HG03108 (cell line): ENCODE measurements around the gene FKBP1A.
"Not testable (repeated sequence)": the region's sequence is repeated elsewhere in the genome, so short reads cannot be mapped to it uniquely, and the experiment has no call there.

Experiments
- ATAC-seq: cut with Tn5 transposase; IDR thresholded peaks from one replicate; pipeline ENCODE4 v1.9.1; 2021; ENCODE audit warnings: moderate library complexity; ENCODE audit not compliant: unreplicated experiment

The FKBP1A gene

GRCh38 chr20:1369970-1370369 is 22.9 kb downstream of the FKBP1A start:
- ATAC-seq = no peak

GRCh38 chr20:1368448-1369199 is 24.2 kb downstream of the FKBP1A start:
- no peak for ATAC-seq

- ATAC-seq = no peak
These were observed 25.4 kb downstream of the FKBP1A start for GRCh38 chr20:1367479-1367878.

GRCh38 chr20:1364106-1364505 is 28.7 kb downstream of the FKBP1A start:
- ATAC-seq = no peak

- no peak for ATAC-seq
These were observed 29.3 kb downstream of the FKBP1A start for GRCh38 chr20:1363522-1363921.

- ATAC-seq = no peak
These were observed 30.4 kb downstream of the FKBP1A start for GRCh38 chr20:1362484-1362883.

- no peak for ATAC-seq
These were observed 32.6 kb downstream of the FKBP1A start for GRCh38 chr20:1360094-1360846.

- ATAC-seq = no peak
These were observed 34.8 kb downstream of the FKBP1A start for GRCh38 chr20:1357921-1358671.

GRCh38 chr20:1353956-1354355 is 38.9 kb downstream of the FKBP1A start:
- no peak for ATAC-seq

GRCh38 chr20:1346315-1346969 is 46.4 kb downstream of the FKBP1A start:
- ATAC-seq = no peak

GRCh38 chr20:1345756-1346093 is 47.1 kb downstream of the FKBP1A start:
- ATAC-seq = no peak

- no peak for ATAC-seq
These were observed 47.7 kb downstream of the FKBP1A start for GRCh38 chr20:1345030-1345755.

GRCh38 chr20:1343446-1344124 is 49.3 kb downstream of the FKBP1A start:
- ATAC-seq = not testable (repeated sequence)

- no peak for ATAC-seq
These were observed 51.1 kb downstream of the FKBP1A start for GRCh38 chr20:1341561-1342265.

GRCh38 chr20:1338801-1339200 is 54.1 kb downstream of the FKBP1A start:
- no peak for ATAC-seq

- no peak for ATAC-seq
These were observed 54.8 kb downstream of the FKBP1A start for GRCh38 chr20:1338096-1338495.

- ATAC-seq = no peak
These were observed 55.4 kb downstream of the FKBP1A start for GRCh38 chr20:1337441-1337840.

GRCh38 chr20:1336699-1337367 is 56.0 kb downstream of the FKBP1A start:
- ATAC-seq = no peak
